GM12892 (cell line): Measurements from ENCODE around the gene NFASC.
A peak's percentile ranks its signal among the peaks of the same experiment; 100 is the strongest.

ENCODE experiments used
- DNase-seq: peaks from one replicate; pipeline ENCODE4 v3.0.0; 2011; ENCODE audit not compliant: insufficient read length
- FAIRE-seq: peaks from 2 replicates; lab custom pipeline; 2011; peaks lifted over from hg19 to GRCh38; lab: Jason Lieb, UNC
- POLR2A ChIP-seq: IDR thresholded peaks from 2 replicates; pipeline ENCODE4 v1.6.1; 2011; ENCODE audit warnings: low read depth, low read length, control low read depth
- POLR2AphosphoS5 ChIP-seq: IDR thresholded peaks from 2 replicates; pipeline ENCODE4 v1.6.1; 2011; ENCODE audit warnings: low read depth, low read length, control low read depth
- TAF1 ChIP-seq: IDR thresholded peaks from 2 replicates; pipeline ENCODE4 v1.6.1; 2011; ENCODE audit warnings: low read depth, mild to moderate bottlenecking, control low read depth, low read length, borderline replicate concordance

NFASC gene

GRCh38 chr1:204935155-204935554 is 64.5 kb downstream of the NFASC start:
- no peak for DNase-seq
- no peak for FAIRE-seq
- TF ChIP-seq TAF1 (no peak), POLR2A (no peak), POLR2AphosphoS5 (no peak)

GRCh38 chr1:204936765-204937164 is 66.1 kb downstream of the NFASC start:
- no peak for TF ChIP-seq POLR2A
- TF ChIP-seq POLR2AphosphoS5 = no peak
- TF ChIP-seq TAF1 = no peak
- no peak for FAIRE-seq
- no peak for DNase-seq

GRCh38 chr1:204937901-204938300 is 67.2 kb downstream of the NFASC start:
- TF ChIP-seq POLR2A (no peak), TAF1 (no peak), POLR2AphosphoS5 (no peak)
- no peak for FAIRE-seq
- DNase-seq = no peak

GRCh38 chr1:204940591-204940990 is 69.9 kb downstream of the NFASC start:
- DNase-seq (no peak), FAIRE-seq (no peak)
- TF ChIP-seq TAF1 = no peak
- no peak for TF ChIP-seq POLR2AphosphoS5
- no peak for TF ChIP-seq POLR2A

- TF ChIP-seq POLR2AphosphoS5 = no peak
- no peak for TF ChIP-seq TAF1
- TF ChIP-seq POLR2A = no peak
- DNase-seq = peak; percentile 38
- FAIRE-seq = peak; percentile 38
These were observed 71.0 kb downstream of the NFASC start for GRCh38 chr1:204941421-204942338.

- no peak for DNase-seq
- no peak for FAIRE-seq
- TF ChIP-seq POLR2AphosphoS5 (no peak), POLR2A (no peak), TAF1 (no peak)
These were observed 72.8 kb downstream of the NFASC start for GRCh38 chr1:204943495-204943894.

- TF ChIP-seq POLR2AphosphoS5 = no peak
- TF ChIP-seq TAF1 = no peak
- no peak for TF ChIP-seq POLR2A
- FAIRE-seq = no peak
These were observed 74.0 kb downstream of the NFASC start for GRCh38 chr1:204944662-204945061.

GRCh38 chr1:204945565-204945977 is 74.9 kb downstream of the NFASC start:
- DNase-seq (no peak), FAIRE-seq (no peak)

More at GRCh38 chr1:204944662-204945061, 74.0 kb downstream of the NFASC start:
- no peak for DNase-seq

GRCh38 chr1:204946640-204947039 is 76.0 kb downstream of the NFASC start:
- DNase-seq (no peak), FAIRE-seq (no peak)
- no peak for TF ChIP-seq POLR2A
- TF ChIP-seq POLR2AphosphoS5 = no peak
- no peak for TF ChIP-seq TAF1

More at GRCh38 chr1:204945565-204945977, 74.9 kb downstream of the NFASC start:
- TF ChIP-seq TAF1 = no peak
- TF ChIP-seq POLR2A = no peak
- TF ChIP-seq POLR2AphosphoS5 = no peak

GRCh38 chr1:204947338-204947737 is 76.7 kb downstream of the NFASC start:
- DNase-seq = no peak
- no peak for FAIRE-seq

GRCh38 chr1:204947747-204948146 is 77.1 kb downstream of the NFASC start:
- FAIRE-seq (no peak), DNase-seq (no peak)
- no peak for TF ChIP-seq POLR2A
- no peak for TF ChIP-seq POLR2AphosphoS5
- TF ChIP-seq TAF1 = no peak

More at GRCh38 chr1:204947338-204947737, 76.7 kb downstream of the NFASC start:
- TF ChIP-seq TAF1 (no peak), POLR2A (no peak), POLR2AphosphoS5 (no peak)

- FAIRE-seq (no peak), DNase-seq (no peak)
- TF ChIP-seq POLR2AphosphoS5 (no peak), POLR2A (no peak), TAF1 (no peak)
These were observed 79.8 kb downstream of the NFASC start for GRCh38 chr1:204950353-204951001.
